Erythroblast (primary cell): ENCODE data around the gene TES.
A peak's percentile ranks its signal among the peaks of the same experiment; 100 is the strongest.
"Not testable (repeated sequence)": the region's sequence is repeated elsewhere in the genome, so short reads cannot be mapped to it uniquely, and the experiment has no call there.

Experiments used
- DNase-seq, 2 experiments: peaks; one replicate each; lab custom pipeline; 2025; lab: John Stamatoyannopoulos, UW
- GATA1 ChIP-seq: IDR thresholded peaks from 2 replicates; pipeline ENCODE4 v1.6.1; 2011; ENCODE audit warnings: low read depth, mild to moderate bottlenecking, control low read depth, low read length, moderate library complexity
- POLR2A ChIP-seq: IDR thresholded peaks from 2 replicates; pipeline ENCODE4 v1.6.1; 2011; ENCODE audit warnings: mild to moderate bottlenecking, low read length

The TES gene

GRCh38 chr7:116210345-116211005 is at the start of gene TES:
TES (plus strand) TSS chr7:116210539; CDS start chr7:116210708, 169 bp downstream.
- TF ChIP-seq GATA1 (no peak), POLR2A (no peak)
- DNase-seq, result peak in 1 of 2 experiments; percentile 34

GRCh38 chr7:116161728-116162127 is 48.6 kb upstream of the TES start:
- no peak for DNase-seq
- TF ChIP-seq POLR2A (no peak), GATA1 (no peak)

- DNase-seq, result no peak
- TF ChIP-seq GATA1 (no peak), POLR2A (no peak)
Observed at GRCh38 chr7:116162254-116162653, 48.1 kb upstream of the TES start.

GRCh38 chr7:116162992-116163391 is 47.3 kb upstream of the TES start:
- peak in 1 of 2 experiments; percentile 6 for DNase-seq
- TF ChIP-seq GATA1 (no peak), POLR2A (no peak)

GRCh38 chr7:116164552-116165306 is 45.6 kb upstream of the TES start:
- no peak for TF ChIP-seq GATA1
- TF ChIP-seq POLR2A, result no peak
- DNase-seq, result no peak

- no peak for DNase-seq
- no peak for TF ChIP-seq GATA1
- no peak for TF ChIP-seq POLR2A
Observed at GRCh38 chr7:116165717-116166116, 44.6 kb upstream of the TES start.

GRCh38 chr7:116166156-116166555 is 44.2 kb upstream of the TES start:
- no peak for DNase-seq
- TF ChIP-seq GATA1 (no peak), POLR2A (no peak)

- peak in 1 of 2 experiments; percentile 3 for DNase-seq
Observed at GRCh38 chr7:116167177-116167576, 43.2 kb upstream of the TES start.

GRCh38 chr7:116169060-116169459 is 41.3 kb upstream of the TES start:
- no peak for DNase-seq
- TF ChIP-seq GATA1 (no peak), POLR2A (no peak)

More at GRCh38 chr7:116167177-116167576, 43.2 kb upstream of the TES start:
- no peak for TF ChIP-seq GATA1
- no peak for TF ChIP-seq POLR2A

- TF ChIP-seq GATA1 (no peak), POLR2A (no peak)
- no peak for DNase-seq
Observed at GRCh38 chr7:116170180-116170579, 40.2 kb upstream of the TES start.

- no peak for TF ChIP-seq POLR2A
- TF ChIP-seq GATA1, result no peak
- no peak for DNase-seq
Observed at GRCh38 chr7:116171094-116171493, 39.2 kb upstream of the TES start.

GRCh38 chr7:116172353-116172752 is 38.0 kb upstream of the TES start:
- no peak for TF ChIP-seq GATA1
- no peak for TF ChIP-seq POLR2A

GRCh38 chr7:116173051-116174028 is 37.0 kb upstream of the TES start:
- DNase-seq, result peak; percentile 31 to 64
- no peak for TF ChIP-seq GATA1
- no peak for TF ChIP-seq POLR2A

More at GRCh38 chr7:116172353-116172752, 38.0 kb upstream of the TES start:
- no peak for DNase-seq

- not testable (repeated sequence) for DNase-seq
Observed at GRCh38 chr7:116175095-116175494, 35.2 kb upstream of the TES start.
